ENCODE data around the gene CCNB2. TPM values are rescaled to one million over a fixed set of nuclear protein-coding genes. Genes with fewer than 3 reads are reported as not detected.

The CCNB2 gene
- total and polyA plus RNA-seq, 2 of the 8 experiments (the other 6 are each of a cell fraction or from before 2014, with no cell fraction given) = 70.7 to 92.1 TPM

GRCh38 chr15:59140422-59141226, 35.7 kb downstream of the CCNB2 start:
- DNase-seq (ENCODE audit: low read depth in 1 of 2, low spot score in 2 of 2) (no peak), FAIRE-seq (no peak)
- Histone ChIP-seq H4K8ac (ENCODE audit: extremely low read depth, insufficient read depth, low read length) (no peak overlapping the region), H3K4ac (replicated peaks; ENCODE audit: insufficient read length, low read depth, low read length) (no peak overlapping the region), H4K91ac (replicated peaks; ENCODE audit: insufficient read length, low read length) (no peak overlapping the region), H2BK12ac (ENCODE audit: low read depth, low read length) (no peak overlapping the region), H2AK5ac (ENCODE audit: low read depth, low read length) (no peak overlapping the region), H3K4me2 (ENCODE audit: insufficient read depth in 1 of 2, low read depth in 2 of 2, low read length in 2 of 2) (no peak overlapping the region), H3K14ac (ENCODE audit: insufficient read length) (no peak overlapping the region), H3K4me1 (replicated peaks in 1 of 4; ENCODE audit: control insufficient read depth in 3 of 4, insufficient read depth in 4 of 4, low read length in 3 of 4) (no peaks in the 10 kb centered on the region), H2BK20ac (ENCODE audit: low read length) (no peak overlapping the region), H3K79me2 (ENCODE audit: control insufficient read depth in 1 of 2, insufficient read depth in 2 of 2, low read length in 2 of 2) (0 out of 4 replicates have a peak, but pooled peaks cover 0 to under 1% of the 10 kb centered on the region in 2 experiments), H3K27me3 (replicated peaks in 1 of 4; ENCODE audit: control insufficient read depth in 3 of 4, extremely low read depth in 1 of 4, insufficient read depth in 3 of 4, low read length in 3 of 4) (no peaks in the 10 kb centered on the region), H3K18ac (ENCODE audit: extremely low read depth, low read length) (no peak overlapping the region), H3K79me1 (ENCODE audit: low read depth, low read length) (0 out of 2 replicates have a peak, but pooled peaks cover 3% of the 10 kb centered on the region), H3K27ac (ENCODE audit: low read depth, low read length) (no peak overlapping the region), H3K9ac (replicated peaks in 1 of 4; ENCODE audit: extremely low read depth in 1 of 4, low read depth in 3 of 4, low read length in 3 of 4) (no peak overlapping the region), H4K5ac (ENCODE audit: insufficient read length, low read depth, low read length) (no peak overlapping the region), H2BK120ac (replicated peaks; ENCODE audit: low read depth, low read length) (no peak overlapping the region), H3K56ac (replicated peaks; ENCODE audit: insufficient read length, low read depth, low read length) (no peak overlapping the region), H4K20me1 (replicated peaks in 1 of 2; ENCODE audit: control insufficient read depth in 1 of 2, insufficient read depth in 2 of 2, low read length in 2 of 2) (peaks cover 0 to 3% of the 10 kb centered on the region in 2 experiments), H2AFZ (ENCODE audit: low read length) (no peak overlapping the region), H2BK5ac (ENCODE audit: low read depth, low read length) (no peak overlapping the region), H3K23ac (ENCODE audit: insufficient read length) (no peak overlapping the region), H3K4me3 (ENCODE audit: extremely low read depth in 1 of 4, insufficient read depth in 2 of 4, low read depth in 3 of 4, low read length in 4 of 4) (no peak overlapping the region), H3K23me2 (ENCODE audit: low read depth, low read length) (no peaks in the 10 kb centered on the region; the same call in 1 of the 2 replicates), H3K9me3 (ENCODE audit: insufficient read depth in 2 of 2, low read depth in 1 of 2, low read length in 1 of 2) (no peaks in the 10 kb centered on the region), H2BK15ac (ENCODE audit: low read length) (no peak overlapping the region), H3K36me3 (ENCODE audit: control insufficient read depth in 2 of 4, insufficient read depth in 4 of 4, low read length in 3 of 4) (peaks cover 5 to 32% (median 19%) of the 10 kb centered on the region in 4 experiments)
- ChIA-PET POLR2A (ENCODE audit: partially characterized antibody) (interaction anchor here (0.7 kb wide), 1 partner anchor 10 kb away, joined by 5 read pairs; no protein-coding TSS in a partner anchor), CTCF (ENCODE audit: partially characterized antibody) (interaction anchor here (0.8 to 1.0 kb wide), 2 partner anchors 30 to 38 kb away, joined by 3 read pairs; no protein-coding TSS in a partner anchor)
- 91% methylated on average over 9 of the region's 9 CpGs; no CpG with 5 or more reads in 1 of the 2 experiments for WGBS, 2 experiments (ENCODE audit: extremely low coverage in 1 of 2, insufficient coverage in 1 of 2, insufficient read length in 1 of 2, insufficient replicate concordance in 2 of 2, low coverage in 1 of 2, low lambda C conversion rate in 2 of 2, missing lambda C conversion rate in 1 of 2)
- TF ChIP-seq CHD2 (IDR thresholded peaks at IDR 0.05; ENCODE audit: low read length) (no peak), RNF2 (IDR thresholded peaks at IDR 0.05; ENCODE audit: borderline replicate concordance, low read depth, low read length, missing control alignments, poor library complexity, severe bottlenecking) (no peak), NRF1 (IDR thresholded peaks at IDR 0.05; ENCODE audit: low read depth, low read length) (no peak), TCF12 (IDR thresholded peaks at IDR 0.05; ENCODE audit: low read depth, low read length) (no peak), NANOG (IDR thresholded peaks at IDR 0.05; ENCODE audit: insufficient read depth, low read depth, low read length, poor library complexity, severe bottlenecking) (no peak), RBBP5 (IDR thresholded peaks at IDR 0.05; ENCODE audit: borderline replicate concordance, low read depth, low read length) (no peak), JUN (IDR thresholded peaks at IDR 0.05; ENCODE audit: low read depth, low read length) (no peak), POLR2AphosphoS5 (IDR thresholded peaks at IDR 0.05; ENCODE audit: low read depth, low read length) (no peak), JUND (IDR thresholded peaks at IDR 0.05; ENCODE audit: low read length) (no peak), KDM1A (IDR thresholded peaks at IDR 0.05; ENCODE audit: borderline replicate concordance, low read length) (no peak), TAF7 (optimal IDR thresholded peaks at IDR 0.05; ENCODE audit: borderline replicate concordance, low read depth, low read length) (no peak), PHF8 (conservative IDR thresholded peaks at IDR 0.05; ENCODE audit: low read depth, low read length) (no peak)
